Peyer's patch (tissue), 4 donors: Measurements from ENCODE around the gene PSMA3. TPM values are rescaled to one million over a fixed set of nuclear protein-coding genes. Genes with fewer than 3 reads are reported as not detected.

Source experiments
- DNase-seq, 3 donors: peaks; one replicate each; pipeline ENCODE4 v3.0.0-alpha.2; 2017 to 2019
- H3K27ac ChIP-seq, 4 donors: fragments of 200-600 bp; sonication (generic); one replicate each; pipeline ENCODE4 v1.5.1; 2016 to 2019
- H3K27me3 ChIP-seq, 2 donors: fragments of 200-600 bp; sonication (generic); one replicate each; pipeline ENCODE4 v1.5.1; 2019
- H3K36me3 ChIP-seq, 3 donors: fragments of 200-600 bp; sonication (generic); one replicate each; pipeline ENCODE4 v1.5.1; 2016 to 2019
- H3K4me1 ChIP-seq, 4 donors: fragments of 200-600 bp; sonication (generic); one replicate each; pipeline ENCODE4 v1.5.1; 2016 to 2019
- H3K4me3 ChIP-seq, 4 donors: fragments of 200-600 bp; sonication (generic); 1 replicate in 3 of 4; 2 replicates in 1 of 4; pipeline ENCODE4 v1.5.1; 2016 to 2019; ENCODE audit warnings: mild to moderate bottlenecking in 1 of 4
- H3K9me3 ChIP-seq, 4 donors: fragments of 200-600 bp; sonication (generic); one replicate each; pipeline ENCODE4 v1.5.1; 2016 to 2019; ENCODE audit warnings: mild to moderate bottlenecking in 1 of 4
- CTCF ChIP-seq, 6 experiments: fragments of 450-650 bp in 4 of 6; fragments of 200-600 bp in 2 of 6; sonication (generic) in 1 of 6; IDR thresholded peaks; one replicate each; pipeline ENCODE4 v1.5.1; 2017 to 2019; ENCODE audit warnings: antibody characterized with exemption in 6 of 6, mild to moderate bottlenecking in 3 of 6, moderate library complexity in 1 of 6
- POLR2A ChIP-seq, 2 donors: fragments of 450-650 bp; IDR thresholded peaks; one replicate each; pipeline ENCODE4 v1.5.1; 2017; ENCODE audit warnings: antibody characterized with exemption in 2 of 2, mild to moderate bottlenecking in 2 of 2, moderate library complexity in 2 of 2
- small RNA-seq, 2 donors: library from RNA; depleted of rRNA; stranded (forward); fragments of <200 nt; gene quantifications; one replicate each; pipeline ENCODE3, GENCODE V24; 2016
- total RNA-seq, 4 donors: library from RNA; depleted of rRNA; stranded (reverse); fragments of >200 nt; gene quantifications; one replicate each; pipeline ENCODE4 v1.1.0, GENCODE V29; 2016

The PSMA3 gene
- total RNA-seq, 4 donors from 2014 or later = 78.5 to 199 (median 112) TPM

GRCh38 chr14:58315606-58316005, 71.0 kb downstream of the PSMA3 start:
- Histone ChIP-seq H3K27me3 (no peaks in the 10 kb centered on the region), H3K4me1 (no peaks in the 10 kb centered on the region), H3K4me3 (no peak overlapping the region), H3K36me3 (peaks cover 0 to 49% (median 0%) of the 10 kb centered on the region in 3 donors), H3K27ac (no peak overlapping the region), H3K9me3 (no peaks in the 10 kb centered on the region)
- no peak for DNase-seq
- TF ChIP-seq CTCF (IDR thresholded peaks at IDR 0.05) (no peak), POLR2A (IDR thresholded peaks at IDR 0.05) (no peak)

Small RNAs within 50 kb of the gene (small RNA-seq; reads per million reads assigned to genes)
- gene RNU6-341P = 0 reads per million in 2 donors

Other genes starting within 250 kb of the PSMA3 start
- gene ARMH4, start 92.6 kb upstream of the PSMA3 start, total RNA-seq = 1 to 10 TPM in 3 of 4 donors, under 1 TPM in 1; 0.18 to 3.2 (median 1.4) TPM
- 10 to 100 TPM; 37.1 to 70.6 (median 44.9) TPM for gene ACTR10, start 44.7 kb upstream of the PSMA3 start, total RNA-seq
- 10 to 100 TPM; 22.9 to 66.0 (median 26.7) TPM for gene ARID4A, start 53.7 kb downstream of the PSMA3 start, total RNA-seq
- not detected for gene TOMM20L, start 151.1 kb downstream of the PSMA3 start, total RNA-seq
- 10 to 100 TPM in 3 of 4 donors, 1 to 10 TPM in 1; 9.9 to 68.5 (median 16.0) TPM for gene TIMM9, start 182.7 kb downstream of the PSMA3 start, total RNA-seq
- gene KIAA0586, start 182.9 kb downstream of the PSMA3 start, total RNA-seq = 10 to 100 TPM; 11.7 to 22.3 (median 19.3) TPM